GM18519 (cell line): ENCODE measurements around the gene RTP5.
"Not testable (repeated sequence)": the region's sequence is repeated elsewhere in the genome, so short reads cannot be mapped to it uniquely, and the experiment has no call there.

ENCODE experiments used
- ATAC-seq: cut with Tn5 transposase; IDR thresholded peaks from one replicate; pipeline ENCODE4 v1.9.1; 2021; ENCODE audit warnings: mild to moderate bottlenecking, moderate library complexity; ENCODE audit not compliant: unreplicated experiment, low FRiP score

The RTP5 gene

GRCh38 chr2:241869087-241869961, at the start of gene RTP5:
Gene RTP5, plus strand, starts transcription at chr2:241869729. Its CDS starts 28 bp downstream, at chr2:241869757.
- ATAC-seq: no peak

GRCh38 chr2:241819947-241820624, 49.4 kb upstream of the RTP5 start:
- ATAC-seq: not testable (repeated sequence)

DNA sequence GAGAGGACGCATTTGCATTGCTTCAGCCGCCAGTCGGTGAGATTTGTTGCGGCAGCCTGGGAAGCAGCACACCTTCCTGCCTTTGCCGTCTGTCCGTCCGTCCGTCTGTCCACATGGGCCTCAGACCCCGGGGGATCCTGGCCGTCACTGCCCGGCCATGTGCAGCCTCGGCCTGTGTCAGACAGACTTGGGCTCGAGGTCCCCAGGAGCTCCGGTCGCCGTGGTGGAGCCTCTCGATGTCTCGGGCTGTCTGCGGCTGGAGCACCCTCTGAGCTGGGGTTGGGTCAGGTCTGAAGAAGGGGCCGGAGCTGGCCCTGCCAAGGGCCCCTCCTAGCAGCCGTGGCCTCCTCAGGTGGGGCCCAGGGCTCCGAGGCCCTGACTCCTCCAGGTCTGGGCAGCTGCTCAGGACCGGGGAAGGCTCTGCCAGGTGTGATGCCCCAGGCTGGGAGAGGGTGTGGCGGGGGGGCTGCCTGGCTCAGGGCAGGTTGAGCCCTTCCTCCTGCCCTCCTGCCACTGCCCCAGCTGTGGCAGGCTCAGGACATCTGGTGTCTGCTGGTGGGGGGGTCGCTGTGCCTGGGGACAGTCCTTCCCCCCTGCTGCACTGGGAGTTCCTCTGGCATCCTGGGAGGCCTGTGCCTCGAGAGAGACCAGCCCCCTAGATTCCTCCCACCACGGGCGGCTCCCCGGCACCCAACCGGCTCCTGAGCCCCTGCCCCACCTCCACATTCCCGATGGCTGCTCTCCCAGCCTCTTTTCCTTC, 48.7 kb upstream of the RTP5 start:
- no peak for ATAC-seq

- ATAC-seq: no peak
Observed at GRCh38 chr2:241821460-241822263, 47.9 kb upstream of the RTP5 start.

GRCh38 chr2:241822264-241822623, 47.3 kb upstream of the RTP5 start:
- ATAC-seq: no peak

GRCh38 chr2:241823531-241824437, 45.7 kb upstream of the RTP5 start:
- not testable (repeated sequence) for ATAC-seq

DNA sequence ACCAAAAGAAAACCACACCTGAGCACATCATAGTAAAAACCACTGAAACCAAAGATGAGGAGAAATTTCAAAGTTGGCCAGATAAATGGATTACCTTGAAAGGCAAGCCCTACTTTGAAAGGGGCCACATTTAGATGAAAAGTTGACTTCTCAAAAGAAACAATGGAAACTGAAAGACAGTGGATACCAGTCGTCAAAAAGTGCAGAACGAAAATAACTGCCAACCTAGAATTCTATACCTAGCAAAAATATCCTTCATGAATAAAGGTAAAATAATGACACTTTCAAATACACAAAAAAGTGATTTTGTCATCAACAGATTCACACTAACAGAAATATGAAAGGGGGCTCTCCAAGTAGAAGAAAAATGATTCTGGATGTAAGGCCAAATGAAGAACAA, 42.1 kb upstream of the RTP5 start:
- ATAC-seq: no peak

DNA sequence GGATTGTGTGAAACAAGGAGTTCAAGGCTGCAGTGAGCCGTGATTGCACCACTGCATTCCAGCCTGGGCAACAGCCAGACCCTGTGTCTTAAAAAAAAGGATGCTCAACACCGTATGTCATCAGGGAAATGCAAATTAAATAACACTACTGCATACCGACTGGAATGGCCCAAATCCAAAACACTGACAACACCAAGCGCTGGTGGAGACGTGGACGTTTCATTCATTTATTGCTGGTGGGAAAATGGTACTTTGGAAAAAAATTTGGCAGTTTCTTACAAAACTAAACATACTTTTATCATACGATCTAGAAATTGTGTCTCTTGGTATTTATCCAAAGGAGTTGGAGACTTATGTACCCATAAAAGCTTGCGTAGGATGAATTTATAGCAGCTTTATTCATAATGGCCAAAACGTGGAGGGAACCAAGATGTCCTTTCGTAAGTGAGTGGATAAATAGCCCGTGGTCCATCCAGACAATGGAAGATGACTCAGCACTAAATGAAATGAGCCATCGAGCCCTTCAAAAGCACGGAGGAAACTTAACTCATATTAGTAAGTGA, 36.3 kb upstream of the RTP5 start:
- no peak for ATAC-seq

DNA sequence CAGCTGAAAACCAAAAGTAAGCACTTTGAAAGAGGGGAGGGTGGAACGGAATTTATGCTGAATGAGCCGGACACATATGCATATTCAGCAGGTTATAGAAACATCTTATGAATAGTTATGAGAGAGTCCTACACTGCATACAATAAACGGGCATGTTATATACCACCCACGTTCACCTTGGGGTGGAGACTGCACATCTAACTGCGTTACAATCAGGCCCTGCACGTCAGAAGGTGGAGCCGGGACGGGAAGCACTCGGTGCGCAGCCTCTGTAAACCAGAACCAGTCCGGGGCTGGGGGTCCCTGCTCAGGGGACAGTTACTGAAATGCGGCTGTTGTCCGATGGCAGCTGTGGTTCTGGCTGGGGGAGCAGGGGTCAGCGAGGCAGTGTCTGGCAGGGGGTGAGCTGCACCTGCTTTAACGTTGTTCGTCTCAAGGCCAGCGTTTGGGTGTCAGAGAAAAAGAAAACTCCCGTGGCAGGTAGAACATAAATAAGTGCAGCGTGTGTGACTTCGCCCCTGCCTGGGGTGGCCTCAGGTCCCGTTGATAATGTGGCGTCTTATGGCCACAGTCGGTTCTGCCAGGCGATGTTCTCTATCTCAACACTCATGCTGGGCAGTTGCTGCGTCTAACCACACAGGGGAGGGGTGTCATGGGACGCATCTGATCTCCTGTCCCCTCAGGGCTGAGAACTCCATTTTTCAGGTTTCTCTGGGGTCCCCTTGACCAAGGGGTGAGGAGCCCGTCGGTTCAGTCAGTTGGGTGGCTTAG, 35.6 kb upstream of the RTP5 start:
- ATAC-seq: not testable (repeated sequence)

- ATAC-seq: no peak
Observed at GRCh38 chr2:241834527-241835210, 34.9 kb upstream of the RTP5 start.

DNA sequence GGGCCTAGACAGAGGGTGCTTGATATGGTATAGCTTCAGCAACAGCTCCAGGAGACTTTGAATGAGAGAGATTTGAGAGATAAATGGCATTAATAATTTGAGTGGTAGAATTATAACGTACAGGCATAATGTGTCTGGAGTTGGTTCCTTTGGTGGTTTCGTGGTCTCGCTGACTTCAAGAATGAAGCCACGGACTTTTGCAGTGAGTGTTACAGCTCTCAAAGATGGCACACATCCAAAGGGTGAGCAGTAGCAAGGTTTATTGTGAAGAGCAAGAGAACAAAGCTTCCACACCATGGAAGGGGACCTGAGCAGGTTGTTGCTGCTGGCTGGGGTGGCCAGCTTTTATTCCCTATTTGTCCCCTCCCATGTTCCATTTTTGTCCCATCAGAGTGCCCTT, 33.9 kb upstream of the RTP5 start:
- no peak for ATAC-seq

- no peak for ATAC-seq
Observed at GRCh38 chr2:241836292-241836691, 33.2 kb upstream of the RTP5 start.

DNA sequence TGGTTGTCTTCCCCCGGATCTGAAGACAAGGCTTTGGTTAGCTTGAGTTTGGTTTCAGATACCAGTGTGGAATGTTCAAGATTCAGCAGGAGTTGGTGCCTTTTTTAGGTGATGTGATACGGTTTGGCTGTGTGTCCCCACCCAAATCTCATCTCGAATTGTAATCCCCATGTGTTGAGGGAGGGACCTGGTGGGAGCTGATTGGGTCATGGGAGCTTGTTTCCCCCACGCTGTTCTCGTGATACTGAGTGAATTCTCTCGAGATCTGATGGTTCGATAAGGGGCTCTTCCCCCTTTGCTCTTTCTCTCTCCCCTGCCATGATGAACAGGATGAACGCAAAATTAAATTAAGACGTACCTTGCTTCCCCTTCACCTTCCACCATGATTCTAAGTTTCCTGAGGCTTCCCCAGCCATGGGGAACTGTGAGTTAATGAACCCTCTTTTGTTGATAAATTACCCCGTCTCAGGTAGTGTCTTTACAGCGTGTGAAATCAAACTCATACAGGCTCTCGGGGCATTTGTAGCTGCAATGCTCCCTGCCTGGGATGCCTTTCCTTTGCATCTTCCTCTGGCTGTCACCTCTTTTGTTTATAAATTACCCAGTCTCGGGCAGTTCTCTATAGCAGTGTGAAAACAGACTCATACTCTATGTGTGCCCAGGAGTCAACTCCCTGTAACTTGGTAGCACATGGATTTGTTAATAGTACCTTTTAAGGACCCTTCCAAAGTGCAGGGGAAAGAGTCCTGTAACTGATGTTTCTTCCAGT, 32.1 kb upstream of the RTP5 start:
- ATAC-seq: no peak

DNA sequence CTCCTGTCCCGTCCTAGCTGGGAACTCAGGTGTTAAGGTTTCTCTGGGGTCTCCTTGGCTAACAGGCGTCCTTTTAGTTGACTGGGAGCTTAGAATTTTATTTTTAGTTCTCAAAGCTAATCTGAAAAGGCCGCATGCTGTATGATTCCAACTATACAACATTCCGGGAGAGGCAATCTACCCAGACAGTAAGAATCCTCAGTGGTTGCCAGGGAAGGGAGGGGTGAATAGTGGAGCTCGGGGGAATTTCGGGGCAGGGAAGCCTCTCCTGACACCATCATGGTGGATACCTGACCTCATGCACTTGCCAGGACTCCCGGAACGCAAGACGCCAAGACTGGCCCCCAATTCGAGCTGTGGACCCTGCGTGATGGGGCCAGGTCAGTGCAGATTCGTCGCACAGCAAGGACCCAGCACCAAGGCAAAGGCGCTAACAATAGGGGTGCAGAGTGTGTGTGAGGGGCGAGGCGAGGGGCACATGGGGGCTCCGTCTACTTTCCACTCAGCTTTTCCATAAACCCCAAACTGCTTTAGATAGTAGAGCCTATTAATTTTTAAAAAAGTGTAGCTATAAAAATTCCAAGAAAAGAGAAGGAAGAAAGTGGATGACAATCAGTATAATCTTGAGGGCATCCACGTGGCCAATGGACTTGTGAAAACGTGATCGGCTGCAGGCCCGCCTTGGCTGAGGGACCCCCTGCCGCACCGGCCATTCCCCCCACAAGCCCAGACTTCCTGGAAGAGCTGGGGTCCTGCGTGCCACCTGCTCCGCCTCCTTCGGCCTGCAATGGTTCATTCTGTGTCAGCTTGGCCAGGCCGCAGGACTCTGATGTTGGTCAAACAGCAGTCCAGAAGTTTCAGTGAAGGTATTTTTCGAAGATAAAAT, 28.1 kb upstream of the RTP5 start:
- no peak for ATAC-seq

DNA sequence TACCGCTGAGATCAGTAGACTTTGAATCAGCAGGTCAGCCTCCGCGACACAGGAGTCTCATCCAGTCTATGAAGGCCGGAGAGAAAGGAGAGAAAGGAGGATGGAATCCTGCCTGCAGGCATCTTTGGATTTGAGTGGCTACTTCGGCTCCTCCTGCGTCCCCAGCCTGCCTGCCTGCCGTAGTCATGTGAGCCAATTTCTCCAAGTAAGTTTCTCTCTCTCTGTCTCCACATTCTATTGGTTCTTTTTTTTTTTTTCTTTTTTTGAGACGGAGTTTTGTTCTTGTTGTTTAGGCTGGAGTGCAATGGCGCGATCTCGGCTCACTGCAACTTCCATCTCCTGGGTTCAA, 27.5 kb upstream of the RTP5 start:
- ATAC-seq: no peak

GRCh38 chr2:241842620-241843211, 26.8 kb upstream of the RTP5 start:
- ATAC-seq: no peak
